WTC11 (cell line): Measurements from ENCODE around the gene SAG. TPM values are rescaled to one million over a fixed set of nuclear protein-coding genes. Genes with fewer than 3 reads are reported as not detected.

Experiments
- ATAC-seq: fragments of 200-7000 bp; cut with Tn5 transposase; 2 replicates; pipeline ENCODE4 v1.10.0; 2021; ENCODE audit warnings: mild to moderate bottlenecking, moderate library complexity
- CTCF ChIA-PET: fragments of 300-600 bp; sonication (Branson Sonifier 250); formaldehyde crosslinking; loops from one replicate; lab custom pipeline; 2021; ENCODE audit warnings: antibody characterized with exemption; lab: Charles Lee
- POLR2A ChIA-PET: fragments of 350-600 bp; sonication (Branson Sonifier 250); formaldehyde crosslinking; loops from one replicate; lab custom pipeline; 2021; ENCODE audit warnings: antibody characterized with exemption; lab: Charles Lee
- DNase-seq: peaks from one replicate; pipeline ENCODE4 v3.0.0; 2021; ENCODE audit warnings: low spot score
- H3K27ac Mint-ChIP-seq: 2 replicates; pipeline ENCODE4 v1.8.0; 2021; ENCODE audit warnings: mixed read lengths
- H3K27me3 Mint-ChIP-seq: 2 replicates; pipeline ENCODE4 v1.8.0; 2021; ENCODE audit warnings: low read depth, mild to moderate bottlenecking, moderate library complexity, mixed read lengths
- H3K36me3 Mint-ChIP-seq: 2 replicates; pipeline ENCODE4 v1.8.0; 2021; ENCODE audit warnings: mixed read lengths
- H3K4me1 Mint-ChIP-seq: 2 replicates; pipeline ENCODE4 v1.8.0; 2022; ENCODE audit warnings: mixed read lengths
- H3K4me3 Mint-ChIP-seq: 2 replicates; pipeline ENCODE4 v1.8.0; 2021; ENCODE audit warnings: mild to moderate bottlenecking, moderate library complexity, mixed read lengths
- H3K9me3 Mint-ChIP-seq: 2 replicates; pipeline ENCODE4 v1.8.0; 2021; ENCODE audit warnings: mixed read lengths
- ARID4B ChIP-seq: sonication (generic); formaldehyde crosslinking; IDR thresholded peaks from 2 replicates; pipeline ENCODE4 v1.8.0; 2023; ENCODE audit warnings: missing genetic modification reagents, mild to moderate bottlenecking, borderline replicate concordance
- CREB1 ChIP-seq: sonication (generic); formaldehyde crosslinking; IDR thresholded peaks from 2 replicates; pipeline ENCODE4 v1.8.0; 2023; ENCODE audit warnings: mild to moderate bottlenecking, missing genetic modification reagents
- E2F5 ChIP-seq: sonication (generic); formaldehyde crosslinking; IDR thresholded peaks from 2 replicates; pipeline ENCODE4 v1.8.1; 2022; ENCODE audit warnings: mild to moderate bottlenecking, moderate library complexity, missing genetic modification reagents
- EMX1 ChIP-seq: fragments of 250-450 bp; sonication (Bioruptor Pico); IDR thresholded peaks from 2 replicates; pipeline ENCODE4 v1.8.0; 2021; ENCODE audit warnings: mild to moderate bottlenecking
- ERG ChIP-seq: fragments of 250-450 bp; sonication (Bioruptor Pico); IDR thresholded peaks from 2 replicates; pipeline ENCODE4 v1.8.0; 2021; ENCODE audit warnings: mild to moderate bottlenecking
- FOXK1 ChIP-seq: sonication (generic); formaldehyde crosslinking; IDR thresholded peaks from 2 replicates; pipeline ENCODE4 v1.8.0; 2022; ENCODE audit warnings: mild to moderate bottlenecking, moderate library complexity, missing genetic modification reagents
- FOXP1 ChIP-seq: sonication (generic); formaldehyde crosslinking; IDR thresholded peaks from 2 replicates; pipeline ENCODE4 v1.8.0; 2022; ENCODE audit warnings: missing genetic modification reagents, mild to moderate bottlenecking, moderate library complexity, borderline replicate concordance
- GTF2I ChIP-seq: fragments of 250-450 bp; sonication (Bioruptor Pico); conservative IDR thresholded peaks from 2 replicates; pipeline ENCODE4 v1.4.0; 2021; ENCODE audit warnings: mild to moderate bottlenecking
- HMGA2 ChIP-seq: fragments of 250-450 bp; sonication (Bioruptor Pico); IDR thresholded peaks from 2 replicates; pipeline ENCODE4 v1.4.0; 2021; ENCODE audit warnings: mild to moderate bottlenecking, moderate library complexity
- MLX ChIP-seq: sonication (generic); formaldehyde crosslinking; IDR thresholded peaks from 2 replicates; pipeline ENCODE4 v1.8.1; 2023; ENCODE audit warnings: mild to moderate bottlenecking, missing genetic modification reagents, moderate library complexity
- SOX15 ChIP-seq: fragments of 250-450 bp; sonication (Bioruptor Pico); IDR thresholded peaks from 2 replicates; pipeline ENCODE4 v1.9.0; 2021; ENCODE audit warnings: mild to moderate bottlenecking
- ZBTB43 ChIP-seq: sonication (generic); formaldehyde crosslinking; IDR thresholded peaks from 2 replicates; pipeline ENCODE4 v1.8.1; 2023; ENCODE audit warnings: mild to moderate bottlenecking, missing genetic modification reagents
- ZNF317 ChIP-seq: sonication (generic); formaldehyde crosslinking; IDR thresholded peaks from 2 replicates; pipeline ENCODE4 v1.8.1; 2023; ENCODE audit warnings: low read depth, mild to moderate bottlenecking, moderate library complexity, missing genetic modification reagents, borderline replicate concordance
- ZNF396 ChIP-seq: fragments of 250-450 bp; sonication (Bioruptor Pico); IDR thresholded peaks from 2 replicates; pipeline ENCODE4 v1.8.0; 2021; ENCODE audit warnings: mild to moderate bottlenecking, moderate library complexity, borderline replicate concordance
- ZNF423 ChIP-seq: fragments of 250-450 bp; sonication (Bioruptor Pico); IDR thresholded peaks from 2 replicates; pipeline ENCODE4 v2.1.2; 2022; ENCODE audit warnings: mild to moderate bottlenecking, moderate library complexity
- ZNF532 ChIP-seq: fragments of 250-450 bp; sonication (Bioruptor Pico); IDR thresholded peaks from 2 replicates; pipeline ENCODE4 v1.9.0; 2021; ENCODE audit warnings: mild to moderate bottlenecking, borderline replicate concordance
- total RNA-seq: library from RNA; stranded (reverse); gene quantifications from 3 replicates; pipeline ENCODE4 v1.2.3, GENCODE V29; 2021

Gene SAG
- total RNA-seq, 1 experiment from 2014 or later: not detected

GRCh38 chr2:233341296-233341695, 33.7 kb downstream of the SAG start:
- no peak for ATAC-seq
- no peak overlapping the region for H3K4me3 Mint-ChIP-seq
- peaks cover 6% of the 10 kb centered on the region for H3K9me3 Mint-ChIP-seq
- H3K27ac Mint-ChIP-seq: no peak overlapping the region
- DNase-seq: no peak
- no peaks in the 10 kb centered on the region for H3K27me3 Mint-ChIP-seq
- H3K36me3 Mint-ChIP-seq: no peaks in the 10 kb centered on the region
- POLR2A ChIA-PET: no interaction called here
- 0 out of 2 replicates have a peak, but pooled peaks have one; percentile 38 for TF ChIP-seq GTF2I (CRISPR knock-in tag)
- no peak for TF ChIP-seq ZNF317 (CRISPR knock-in tag)
- TF ChIP-seq, all 79 proteins: peak for 1
- H3K4me1 Mint-ChIP-seq: no peaks in the 10 kb centered on the region
- CTCF ChIA-PET: interaction anchor here (4.2 kb wide), 1 partner anchor 13 kb away, joined by 34 read pairs; the partner anchor contains the start of gene DGKD

GRCh38 chr2:233342301-233342700, 34.7 kb downstream of the SAG start:
- ATAC-seq: no peak
- peaks cover 6% of the 10 kb centered on the region for H3K9me3 Mint-ChIP-seq
- no peak for DNase-seq
- no peaks in the 10 kb centered on the region for H3K36me3 Mint-ChIP-seq
- ChIA-PET CTCF (interaction anchor here (0.6 to 4.2 kb wide), 2 partner anchors 12 to 97 kb away, joined by 3 to 34 read pairs; partner anchors contain the start of gene DGKD), POLR2A (no interaction called here)
- H3K27ac Mint-ChIP-seq: no peak overlapping the region
- H3K27me3 Mint-ChIP-seq: no peaks in the 10 kb centered on the region; the same call in 1 of the 2 replicates
- TF ChIP-seq ZNF396 (CRISPR knock-in tag) (no peak), CREB1 (CRISPR knock-in tag) (no peak), ZNF423 (CRISPR knock-in tag) (no peak), EMX1 (CRISPR knock-in tag) (no peak), HMGA2 (no peak), SOX15 (CRISPR knock-in tag) (no peak), FOXK1 (CRISPR knock-in tag) (no peak), MLX (CRISPR knock-in tag) (no peak), ZNF317 (CRISPR knock-in tag) (no peak), ERG (CRISPR knock-in tag) (no peak)
- H3K4me3 Mint-ChIP-seq: no peak overlapping the region
- H3K4me1 Mint-ChIP-seq: no peaks in the 10 kb centered on the region

GRCh38 chr2:233343171-233343705, 35.6 kb downstream of the SAG start:
- ChIA-PET POLR2A (interaction anchor here (0.6 kb wide), 1 partner anchor 1539 kb away, joined by 3 read pairs; no protein-coding TSS in a partner anchor), CTCF (interaction anchor here (1.7 to 4.2 kb wide), 2 partner anchors 11 to 105 kb away, joined by 4 to 34 read pairs; partner anchors contain the start of gene DGKD)
- no peak for DNase-seq
- no peaks in the 10 kb centered on the region for H3K4me1 Mint-ChIP-seq
- no peaks in the 10 kb centered on the region for H3K36me3 Mint-ChIP-seq
- no peaks in the 10 kb centered on the region; the same call in 1 of the 2 replicates for H3K27me3 Mint-ChIP-seq
- H3K27ac Mint-ChIP-seq: no peak overlapping the region
- ATAC-seq: no peak
- H3K9me3 Mint-ChIP-seq: peaks cover 6% of the 10 kb centered on the region
- no peak overlapping the region for H3K4me3 Mint-ChIP-seq
- no peak for TF ChIP-seq ZNF532 (CRISPR knock-in tag)
- no peak for TF ChIP-seq ZBTB43 (CRISPR knock-in tag)
- no peak for TF ChIP-seq FOXP1
- TF ChIP-seq E2F5 (CRISPR knock-in tag): no peak
- TF ChIP-seq ARID4B: no peak
